H1 (cell line): Measurements from ENCODE around the gene SMARCC2.
A peak's percentile ranks its signal among the peaks of the same experiment; 100 is the strongest.

Source experiments
- CEBPB ChIP-seq: IDR thresholded peaks from 2 replicates; pipeline ENCODE4 v1.6.1; 2012; ENCODE audit warnings: low read depth, low read length
- CREB1 ChIP-seq: IDR thresholded peaks from 2 replicates; pipeline ENCODE4 v1.6.1; 2012; ENCODE audit warnings: inconsistent platforms
- EP300 ChIP-seq, 2 experiments: IDR thresholded peaks; 1 replicate in 1 of 2; 2 replicates in 1 of 2; pipeline ENCODE4 v1.6.1; 2011 to 2012; ENCODE audit warnings: low read depth in 2 of 2, low read length in 2 of 2, mild to moderate bottlenecking in 2 of 2, borderline replicate concordance in 1 of 2, inconsistent platforms in 1 of 2, moderate library complexity in 1 of 2
- POLR2A ChIP-seq, 2 experiments: IDR thresholded peaks; 1 replicate in 1 of 2; 2 replicates in 1 of 2; pipeline ENCODE4 v1.6.1; 2011; ENCODE audit warnings: low read depth in 2 of 2, low read length in 2 of 2, mild to moderate bottlenecking in 2 of 2; ENCODE audit errors: control extremely low read depth in 1 of 2
- POLR2AphosphoS5 ChIP-seq: IDR thresholded peaks from 2 replicates; pipeline ENCODE4 v1.6.1; 2011; ENCODE audit warnings: low read depth, low read length
- RNF2 ChIP-seq: fragments of 200-900, 300-1000 bp; sonication (generic); IDR thresholded peaks from 2 replicates; pipeline ENCODE4 v1.7.1; 2016; ENCODE audit warnings: borderline replicate concordance, low read depth, mild to moderate bottlenecking, antibody characterized with exemption, low read length; ENCODE audit not compliant: poor library complexity, severe bottlenecking; ENCODE audit errors: missing control alignments
- SP1 ChIP-seq: IDR thresholded peaks from 2 replicates; pipeline ENCODE4 v1.6.1; 2011; ENCODE audit warnings: low read depth, low read length
- SUZ12 ChIP-seq: fragments of 200-600 bp; sonication (generic); IDR thresholded peaks from 2 replicates; pipeline ENCODE4 v1.6.1; 2012; ENCODE audit warnings: mild to moderate bottlenecking, inconsistent platforms, low read length, moderate library complexity, mixed read lengths
- TCF12 ChIP-seq: IDR thresholded peaks from 2 replicates; pipeline ENCODE4 v1.6.1; 2011; ENCODE audit warnings: low read depth, mild to moderate bottlenecking, low read length
- TF ChIP-seq, protein P1 (sequence below), 3 experiments: IDR thresholded peaks; 1 replicate in 2 of 3; 2 replicates in 1 of 3; pipeline versions ENCODE4 v1.5.1 to v1.6.1; 2011; ENCODE audit warnings: low read length in 3 of 3, mild to moderate bottlenecking in 3 of 3, inconsistent platforms in 2 of 3, low read depth in 1 of 3, moderate library complexity in 1 of 3; ENCODE audit not compliant: insufficient read depth in 1 of 3; ENCODE audit errors: control extremely low read depth in 1 of 3

DNA sequence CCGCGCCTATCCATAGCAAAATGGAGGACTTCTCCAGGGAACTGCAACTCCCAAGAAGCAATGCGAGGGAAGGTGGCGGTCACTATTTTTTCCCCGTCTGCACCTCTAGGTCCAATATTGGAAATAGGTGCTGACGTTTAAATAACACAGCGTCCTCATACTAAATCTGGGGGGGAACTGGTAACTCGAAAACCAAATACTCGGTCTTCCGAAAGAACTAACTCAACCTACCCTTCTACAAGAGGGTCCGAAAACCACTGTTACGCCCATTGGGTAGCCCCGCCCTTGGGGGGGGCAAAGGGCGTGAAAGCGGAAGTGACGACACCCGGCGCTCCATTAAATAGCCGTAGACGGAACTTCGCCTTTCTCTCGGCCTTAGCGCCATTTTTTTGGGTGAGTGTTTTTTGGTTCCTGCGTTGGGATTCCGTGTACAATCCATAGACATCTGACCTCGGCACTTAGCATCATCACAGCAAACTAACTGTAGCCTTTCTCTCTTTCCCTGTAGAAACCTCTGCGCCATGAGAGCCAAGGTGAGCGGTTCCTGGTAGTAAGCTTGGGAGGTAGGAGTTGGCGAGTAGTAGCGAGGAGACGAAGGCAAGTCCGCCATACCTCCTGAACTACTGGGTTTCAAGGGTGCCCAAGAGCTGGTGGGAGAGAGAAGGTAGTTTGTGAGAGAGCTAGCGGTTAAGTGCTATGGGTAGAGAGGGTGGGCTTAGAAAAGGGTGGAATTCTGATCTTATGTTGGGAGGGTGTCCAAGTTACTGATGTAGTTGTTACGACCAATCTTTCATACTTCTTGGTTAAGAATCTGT lies 72.8 kb downstream of the SMARCC2 start, which contains the start of gene RPL41:
- TF ChIP-seq CREB1: peak; percentile 93
- TF ChIP-seq TCF12: no peak
- peak; percentile 98 for TF ChIP-seq POLR2AphosphoS5
- TF ChIP-seq SP1: peak; percentile 78
- TF ChIP-seq CEBPB: no peak
- TF ChIP-seq, protein P1, sequence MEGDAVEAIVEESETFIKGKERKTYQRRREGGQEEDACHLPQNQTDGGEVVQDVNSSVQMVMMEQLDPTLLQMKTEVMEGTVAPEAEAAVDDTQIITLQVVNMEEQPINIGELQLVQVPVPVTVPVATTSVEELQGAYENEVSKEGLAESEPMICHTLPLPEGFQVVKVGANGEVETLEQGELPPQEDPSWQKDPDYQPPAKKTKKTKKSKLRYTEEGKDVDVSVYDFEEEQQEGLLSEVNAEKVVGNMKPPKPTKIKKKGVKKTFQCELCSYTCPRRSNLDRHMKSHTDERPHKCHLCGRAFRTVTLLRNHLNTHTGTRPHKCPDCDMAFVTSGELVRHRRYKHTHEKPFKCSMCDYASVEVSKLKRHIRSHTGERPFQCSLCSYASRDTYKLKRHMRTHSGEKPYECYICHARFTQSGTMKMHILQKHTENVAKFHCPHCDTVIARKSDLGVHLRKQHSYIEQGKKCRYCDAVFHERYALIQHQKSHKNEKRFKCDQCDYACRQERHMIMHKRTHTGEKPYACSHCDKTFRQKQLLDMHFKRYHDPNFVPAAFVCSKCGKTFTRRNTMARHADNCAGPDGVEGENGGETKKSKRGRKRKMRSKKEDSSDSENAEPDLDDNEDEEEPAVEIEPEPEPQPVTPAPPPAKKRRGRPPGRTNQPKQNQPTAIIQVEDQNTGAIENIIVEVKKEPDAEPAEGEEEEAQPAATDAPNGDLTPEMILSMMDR (IDR thresholded peaks at IDR 0.05; ENCODE audit: control extremely low read depth in 1 of 3, insufficient read depth in 1 of 3, low read depth in 1 of 3, low read length in 3 of 3): no peak
- TF ChIP-seq POLR2A (IDR thresholded peaks at IDR 0.05; ENCODE audit: control extremely low read depth in 1 of 2, low read depth in 2 of 2, low read length in 2 of 2): peak; percentile 99 to 100
- no peak for TF ChIP-seq EP300 (IDR thresholded peaks at IDR 0.05; ENCODE audit: borderline replicate concordance in 1 of 2, low read depth in 2 of 2, low read length in 2 of 2)
- TF ChIP-seq SUZ12: no peak
- TF ChIP-seq RNF2: no peak
